ENCODE measurements around the gene ZNF710.
"Not testable (repeated sequence)": the region's sequence is repeated elsewhere in the genome, so short reads cannot be mapped to it uniquely, and the experiment has no call there.

ZNF710 gene

DNA sequence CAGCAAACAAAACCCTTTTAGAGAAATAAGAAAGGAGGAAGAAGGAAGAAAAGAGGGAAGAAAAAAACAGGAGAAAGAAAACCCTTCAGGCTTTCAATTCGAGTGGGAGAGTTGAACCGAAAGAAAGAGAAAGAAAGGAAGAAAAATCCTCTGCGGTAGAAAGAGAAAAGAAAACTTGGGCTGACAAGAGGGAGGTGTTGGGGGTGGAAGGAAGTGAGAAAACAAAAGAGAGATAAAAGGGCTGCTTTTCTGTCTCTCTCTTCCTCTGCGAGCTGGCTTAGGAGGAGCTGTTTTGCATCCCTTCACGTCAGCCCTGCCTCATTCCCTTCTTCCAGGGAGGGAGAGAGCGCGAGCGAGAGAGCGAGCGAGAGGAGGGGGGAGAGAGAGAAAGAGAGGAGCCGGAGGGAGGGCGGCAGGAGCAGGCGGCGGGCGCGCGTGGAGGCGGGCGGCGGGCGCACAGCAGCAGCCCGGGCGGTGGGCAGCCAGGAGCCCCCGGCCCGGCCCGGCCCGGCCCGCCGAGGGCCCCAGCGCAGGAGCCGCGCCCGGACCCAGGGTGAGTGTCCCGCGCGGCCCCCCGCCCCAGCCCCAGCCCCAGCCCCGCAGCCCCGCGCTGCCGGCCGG lies at the start of gene ZNF710:
TSS of gene ZNF710 (plus strand) at position 263 of the 621 bp plus-strand sequence. CDS start 65,814 bp downstream, outside the sequence.
- DNase-seq = peak; percentile 36

- no peak for DNase-seq
Measured at GRCh38 chr15:89954541-89954940, 46.6 kb upstream of the ZNF710 start.

- not testable (repeated sequence) for DNase-seq
Measured at GRCh38 chr15:89955449-89955998, 45.6 kb upstream of the ZNF710 start.

- no peak for DNase-seq
Measured at GRCh38 chr15:89958107-89958805, 42.9 kb upstream of the ZNF710 start.

- no peak for DNase-seq
Measured at GRCh38 chr15:89963301-89964231, 37.6 kb upstream of the ZNF710 start.

GRCh38 chr15:89964232-89964954 lies 36.7 kb upstream of the ZNF710 start:
- no peak for DNase-seq

GRCh38 chr15:89967881-89968280 lies 33.2 kb upstream of the ZNF710 start:
- no peak for DNase-seq

- DNase-seq = peak; percentile 48
Measured at GRCh38 chr15:89971592-89971997, 29.5 kb upstream of the ZNF710 start.

- no peak for DNase-seq
Measured at GRCh38 chr15:89972085-89972484, 29.0 kb upstream of the ZNF710 start.

DNA sequence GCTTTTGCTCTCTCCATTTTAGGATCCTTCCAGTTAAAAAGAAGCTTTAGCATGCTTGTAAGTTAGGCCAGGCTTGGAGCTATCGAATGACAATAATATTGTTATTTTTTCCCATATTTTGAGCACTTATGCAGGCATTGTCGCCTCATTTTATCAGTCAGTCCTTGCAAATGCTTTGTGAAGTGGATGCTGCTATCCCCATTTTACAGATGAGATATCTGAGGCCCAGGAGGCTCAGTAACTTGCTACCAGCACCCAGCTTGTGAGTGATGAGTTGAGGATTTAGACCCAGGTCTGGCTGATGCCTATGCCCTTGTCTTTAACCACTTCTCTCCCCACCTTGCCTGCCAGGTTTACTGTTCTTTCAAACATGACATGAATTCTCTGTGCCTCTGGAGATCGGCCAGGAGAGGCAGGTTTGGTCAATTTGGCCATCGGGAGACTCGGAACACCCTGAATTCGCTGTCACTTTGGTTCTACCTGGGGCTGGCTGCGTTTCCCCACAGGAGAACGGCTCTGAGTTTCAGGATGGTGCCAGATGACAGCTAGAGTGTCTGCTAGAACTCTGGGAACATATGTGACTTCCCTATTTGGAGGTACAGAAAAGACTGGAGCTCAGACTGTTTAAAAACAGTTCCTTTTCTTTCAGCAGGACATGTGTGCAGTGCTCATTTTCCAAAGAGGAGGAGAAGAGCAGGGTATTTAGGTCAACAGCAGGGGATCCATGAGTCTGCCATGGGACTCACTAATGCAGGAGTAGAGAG lies 25.5 kb upstream of the ZNF710 start:
- DNase-seq = no peak

DNA sequence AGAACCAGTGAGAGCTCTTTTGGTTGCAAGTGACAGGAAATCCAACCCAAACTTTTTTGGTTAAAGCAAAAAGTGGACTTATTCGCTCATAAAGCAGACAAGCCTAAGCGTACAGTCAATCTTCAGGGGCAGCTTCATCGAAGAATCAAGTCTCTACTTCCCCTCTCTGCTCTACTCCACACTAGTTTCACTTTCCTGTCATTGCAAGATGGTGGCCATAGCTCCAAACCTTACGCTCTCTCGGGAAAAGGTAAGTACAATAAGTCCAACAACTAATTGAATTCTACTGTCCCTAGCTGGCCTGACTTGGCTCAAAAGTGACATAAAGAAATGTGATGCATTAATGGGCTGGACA lies 24.9 kb upstream of the ZNF710 start:
- DNase-seq = no peak

- DNase-seq = not testable (repeated sequence)
Measured at GRCh38 chr15:89977836-89978235, 23.3 kb upstream of the ZNF710 start.

- no peak for DNase-seq
Measured at GRCh38 chr15:89978914-89979313, 22.2 kb upstream of the ZNF710 start.

GRCh38 chr15:89980896-89981295 lies 20.2 kb upstream of the ZNF710 start:
- no peak for DNase-seq

DNA sequence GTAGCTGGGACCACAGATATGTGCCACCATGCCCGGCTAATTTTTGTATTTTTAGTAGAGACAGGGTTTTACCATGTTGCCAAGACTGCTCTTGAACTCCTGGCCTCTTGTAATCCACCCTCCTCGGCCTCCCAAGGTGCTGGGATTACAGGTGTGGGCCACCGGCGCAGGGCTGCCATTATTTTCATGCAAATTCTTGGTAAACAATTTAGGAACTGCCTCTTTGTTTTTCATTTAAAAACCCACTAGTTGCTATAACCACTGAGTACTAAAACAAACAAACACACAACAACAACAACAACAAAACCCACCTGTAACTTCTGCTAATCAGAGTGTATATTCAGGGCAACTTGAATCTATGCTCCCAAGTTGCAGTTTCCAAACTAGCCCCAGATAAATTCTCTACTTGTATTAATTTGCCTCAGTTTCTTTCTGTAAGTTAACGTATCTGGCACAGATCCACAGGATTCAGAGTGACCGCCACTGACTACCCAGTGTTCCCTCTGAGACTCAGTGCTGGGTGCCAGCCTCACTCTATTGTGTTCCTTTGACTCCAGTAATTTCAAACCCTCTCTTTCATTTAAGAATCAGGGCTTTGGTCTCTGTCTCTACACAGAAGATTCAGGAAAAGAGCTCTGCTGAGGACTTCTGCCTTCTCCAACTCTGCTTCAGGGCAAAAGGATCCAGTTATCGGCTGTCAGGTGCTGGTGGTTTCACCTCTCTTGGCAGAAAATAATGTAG lies 18.6 kb upstream of the ZNF710 start:
- no peak for DNase-seq

DNA sequence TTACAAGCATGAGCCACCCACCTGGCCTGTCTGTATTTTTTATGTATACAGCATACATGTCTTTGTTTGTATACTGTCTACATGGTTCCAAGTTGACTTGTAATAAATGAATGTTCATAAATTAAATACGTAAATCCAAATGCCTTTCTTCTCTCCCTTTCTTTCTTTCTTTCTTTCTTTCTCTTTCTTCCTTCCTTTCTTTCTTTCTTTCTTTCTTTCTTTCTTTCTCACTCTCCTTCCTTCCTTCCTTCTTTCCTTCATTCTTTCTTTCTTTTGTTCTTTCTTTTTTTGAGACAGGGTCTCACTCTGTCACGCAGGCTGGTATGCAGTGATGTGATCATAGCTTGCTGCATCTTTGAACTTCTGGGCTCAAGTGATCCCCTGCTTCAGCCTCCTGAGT lies 17.1 kb upstream of the ZNF710 start:
- no peak for DNase-seq

DNA sequence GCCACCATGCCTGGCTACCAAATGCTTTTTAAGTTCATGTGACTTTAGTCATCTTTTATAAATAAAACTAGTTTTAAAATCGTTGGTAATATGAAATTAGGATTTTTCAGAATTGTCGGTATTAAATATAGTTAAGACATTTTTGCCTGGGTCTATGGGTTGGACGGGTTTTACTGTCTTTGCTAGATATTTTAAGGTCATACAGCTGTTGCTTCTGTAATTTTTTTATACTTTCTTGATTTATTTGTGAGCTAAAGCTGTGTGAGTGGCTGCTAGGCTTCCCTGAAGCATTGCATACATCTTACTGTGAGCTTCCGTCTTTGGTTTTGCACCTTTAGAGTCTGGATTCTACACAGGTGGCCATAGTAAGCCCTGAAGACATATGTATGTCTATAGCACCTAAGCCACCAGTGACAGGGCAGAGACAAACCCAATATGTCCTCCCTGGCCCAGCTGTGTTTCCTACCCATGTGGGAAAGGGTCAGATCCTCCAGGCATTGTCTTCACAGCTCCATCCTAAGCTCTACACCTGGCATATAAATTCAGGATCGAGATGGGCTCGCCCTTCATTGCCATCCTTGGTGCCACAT lies 16.6 kb upstream of the ZNF710 start:
- DNase-seq = no peak

- DNase-seq = no peak
Measured at GRCh38 chr15:89985111-89985510, 16.0 kb upstream of the ZNF710 start.

DNA sequence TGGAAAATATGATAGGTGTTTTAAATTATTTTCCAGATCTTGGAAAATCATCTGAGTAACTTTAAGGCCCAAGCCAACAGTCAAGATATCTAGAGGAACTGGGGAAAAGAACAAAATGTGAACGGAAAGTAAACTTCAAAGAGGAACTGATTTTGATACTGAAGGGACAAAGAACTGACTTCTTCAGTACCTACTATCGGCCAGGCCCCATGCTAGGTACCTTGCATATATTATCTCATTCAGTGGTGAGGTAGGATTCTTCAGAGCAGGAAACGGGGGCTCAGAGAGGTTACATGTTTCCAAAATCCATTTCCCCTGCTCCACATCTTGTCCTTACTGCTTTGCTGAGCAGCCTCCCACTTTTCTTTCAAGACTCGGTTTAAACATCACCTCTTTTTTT lies 9.8 kb upstream of the ZNF710 start:
- DNase-seq = no peak

DNA sequence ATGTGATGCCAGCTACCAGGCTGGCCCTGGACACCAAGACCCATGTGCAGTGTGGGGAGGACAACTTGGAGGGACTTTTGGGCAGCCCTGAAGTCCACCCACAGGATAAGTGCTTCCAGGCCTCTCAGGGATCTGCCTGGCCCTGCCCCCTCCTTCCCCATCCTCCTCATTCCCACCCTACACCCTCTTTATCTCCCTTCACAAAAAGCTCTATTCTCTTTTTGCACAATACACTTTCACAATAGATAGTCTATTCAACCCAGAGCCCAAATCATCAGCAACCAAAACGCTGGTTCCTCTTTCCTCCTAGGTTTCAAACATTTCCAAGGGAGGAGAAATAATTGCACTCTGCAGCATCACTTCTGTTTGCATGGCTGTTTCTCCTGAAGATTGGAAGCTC lies 7.8 kb upstream of the ZNF710 start:
- no peak for DNase-seq

DNA sequence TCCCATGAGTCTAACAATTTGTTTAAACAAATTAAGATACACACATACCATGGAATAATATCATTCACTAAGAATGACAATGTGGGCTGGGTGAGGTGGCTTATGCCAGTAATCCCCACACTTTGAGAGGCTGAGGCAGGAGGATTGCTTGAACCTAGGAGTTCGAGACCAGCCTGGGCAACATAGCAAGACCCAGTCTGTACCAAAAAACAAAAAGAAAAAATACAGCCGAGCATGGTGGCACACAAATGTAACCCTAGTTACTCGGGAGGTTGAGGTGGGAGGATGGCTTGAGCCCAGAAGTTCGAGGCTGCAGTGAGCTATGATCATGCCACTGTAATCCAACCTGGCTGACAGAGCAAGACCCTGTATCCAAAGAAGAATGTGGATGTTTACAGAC lies 4.0 kb upstream of the ZNF710 start:
- no peak for DNase-seq

Data from CD4-positive, alpha-beta T cell treated with Interleukin-21 for 1 hour (primary cell).